Measurements from ENCODE around the gene ASMTL. TPM values are rescaled to one million over a fixed set of nuclear protein-coding genes. Genes with fewer than 3 reads are reported as not detected.

Gene ASMTL, protein sequence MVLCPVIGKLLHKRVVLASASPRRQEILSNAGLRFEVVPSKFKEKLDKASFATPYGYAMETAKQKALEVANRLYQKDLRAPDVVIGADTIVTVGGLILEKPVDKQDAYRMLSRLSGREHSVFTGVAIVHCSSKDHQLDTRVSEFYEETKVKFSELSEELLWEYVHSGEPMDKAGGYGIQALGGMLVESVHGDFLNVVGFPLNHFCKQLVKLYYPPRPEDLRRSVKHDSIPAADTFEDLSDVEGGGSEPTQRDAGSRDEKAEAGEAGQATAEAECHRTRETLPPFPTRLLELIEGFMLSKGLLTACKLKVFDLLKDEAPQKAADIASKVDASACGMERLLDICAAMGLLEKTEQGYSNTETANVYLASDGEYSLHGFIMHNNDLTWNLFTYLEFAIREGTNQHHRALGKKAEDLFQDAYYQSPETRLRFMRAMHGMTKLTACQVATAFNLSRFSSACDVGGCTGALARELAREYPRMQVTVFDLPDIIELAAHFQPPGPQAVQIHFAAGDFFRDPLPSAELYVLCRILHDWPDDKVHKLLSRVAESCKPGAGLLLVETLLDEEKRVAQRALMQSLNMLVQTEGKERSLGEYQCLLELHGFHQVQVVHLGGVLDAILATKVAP
- total RNA-seq: 20.6 and 23.9 TPM in 2 replicates

DNA sequence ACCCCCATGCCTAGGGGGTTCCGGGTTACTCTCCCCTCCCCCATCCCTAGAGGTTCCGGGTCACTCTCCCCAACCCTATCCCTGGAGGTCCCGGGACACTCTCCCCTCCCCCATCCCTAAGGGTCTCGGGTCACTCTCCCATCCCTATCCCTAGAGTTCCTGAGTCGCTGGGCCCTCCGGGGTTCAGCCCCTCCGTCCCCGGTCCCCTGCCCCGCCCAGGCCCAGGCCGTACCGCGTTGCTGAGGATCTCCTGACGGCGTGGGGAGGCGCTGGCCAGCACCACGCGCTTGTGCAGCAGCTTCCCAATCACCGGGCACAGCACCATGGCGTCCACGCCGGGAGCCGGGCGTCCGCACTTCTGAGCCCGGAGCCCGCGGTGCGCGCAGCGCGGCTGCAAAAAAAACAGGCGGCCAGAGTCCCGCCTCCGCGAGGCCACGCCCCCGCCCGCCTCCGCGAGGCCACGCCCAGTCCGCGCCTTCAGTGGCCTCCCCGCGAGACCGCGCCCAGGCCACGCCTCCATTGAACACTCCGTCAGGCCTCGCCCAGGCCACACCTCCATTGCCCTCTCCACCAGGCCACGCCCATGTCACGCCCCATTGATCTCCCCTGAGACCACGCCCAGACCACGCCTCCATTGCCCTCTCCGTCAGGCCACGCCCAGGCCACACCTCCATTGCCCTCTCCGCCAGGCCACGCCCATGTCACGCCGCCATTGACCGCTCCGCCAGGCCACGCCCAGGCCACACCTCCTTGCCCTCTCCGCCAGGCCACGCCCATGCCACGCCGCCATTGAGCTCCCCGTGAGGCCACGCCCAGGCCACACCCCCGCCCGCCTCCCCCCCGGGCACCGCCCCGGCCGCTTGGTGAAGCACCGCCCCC is at the start of gene ASMTL:
Gene ASMTL (minus strand): TSS at position 394 of the 879 bp plus-strand sequence. CDS start 69 bp downstream, at position 325.

DNA sequence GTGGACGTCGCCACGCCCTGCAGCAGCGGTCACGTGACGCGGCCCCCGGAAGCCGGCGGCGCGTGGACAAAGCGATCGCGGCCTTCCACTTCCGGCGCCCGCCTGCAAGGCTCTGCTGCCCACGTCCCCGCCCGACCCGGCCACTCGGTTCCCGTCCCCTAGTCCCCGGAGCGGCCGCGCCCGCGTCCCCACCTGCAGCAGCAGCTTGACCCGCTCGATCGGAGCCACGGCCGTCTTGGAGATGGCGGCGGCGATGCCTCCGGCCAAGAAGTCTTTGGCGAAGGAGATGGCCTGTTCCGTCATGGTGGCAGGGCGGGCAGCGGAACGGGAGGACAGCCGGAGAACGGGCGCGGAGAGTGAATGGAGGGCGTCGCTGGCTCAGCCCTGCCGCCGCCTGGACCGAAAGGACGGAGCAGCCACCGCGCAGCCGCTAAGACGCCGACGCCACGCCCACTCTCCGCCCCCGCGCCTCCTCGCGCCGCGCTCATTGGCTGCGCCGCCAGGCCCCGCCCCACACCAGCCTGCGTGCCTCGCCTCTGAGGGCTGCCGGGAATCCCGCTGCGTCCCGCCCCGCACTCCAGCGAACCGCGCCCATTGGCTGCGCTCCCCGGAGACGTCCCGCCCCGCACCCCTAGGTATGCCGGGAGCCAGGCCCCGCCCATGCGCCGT is 60.9 kb downstream of the ASMTL start, which contains the start of gene SLC25A6:
Gene SLC25A6 (minus strand): TSS at position 407 of the 669 bp plus-strand sequence. CDS start 104 bp downstream, at position 303.

Other genes starting within 250 kb of the ASMTL start
- not detected in 2 replicates for gene CRLF2, start 240.3 kb downstream of the ASMTL start, total RNA-seq
- not detected in 2 replicates for gene CSF2RA, start 184.1 kb downstream of the ASMTL start, total RNA-seq
- gene IL3RA, start 116.1 kb downstream of the ASMTL start, total RNA-seq: 10.1 and 17.8 TPM in 2 replicates
- gene SLC25A6, start 60.8 kb downstream of the ASMTL start, total RNA-seq: 224 and 283 TPM in 2 replicates
- not detected in 2 replicates for gene P2RY8, start 84.3 kb upstream of the ASMTL start, total RNA-seq
- 18.1 and 23.0 TPM in 2 replicates for gene AKAP17A, start 138.7 kb upstream of the ASMTL start, total RNA-seq
- not detected in 2 replicates for gene ASMT, start 162.2 kb upstream of the ASMTL start, total RNA-seq

Measured in thoracic aorta endothelial cell (primary cell).